Nephron progenitor cell (in vitro differentiated cells): ENCODE data around the gene SEC61A1.

ENCODE experiments used
- DNase-seq: peaks from one replicate; pipeline ENCODE4 v3.0.0; 2021
- H3K27ac Mint-ChIP-seq: 2 replicates; pipeline ENCODE4 v1.8.0; 2021; ENCODE audit warnings: mild to moderate bottlenecking, moderate library complexity, mixed read lengths
- H3K27me3 Mint-ChIP-seq: 2 replicates; pipeline ENCODE4 v1.8.0; 2021; ENCODE audit warnings: mild to moderate bottlenecking, low read depth, mixed read lengths; ENCODE audit not compliant: poor library complexity
- H3K36me3 Mint-ChIP-seq: 2 replicates; pipeline ENCODE4 v1.8.0; 2021; ENCODE audit warnings: low read depth, mixed read lengths
- H3K4me1 Mint-ChIP-seq: 2 replicates; pipeline ENCODE4 v1.8.0; 2021; ENCODE audit warnings: mixed read lengths
- H3K4me3 Mint-ChIP-seq: 2 replicates; pipeline ENCODE4 v1.8.0; 2021; ENCODE audit warnings: mild to moderate bottlenecking, moderate library complexity, mixed read lengths
- H3K9me3 Mint-ChIP-seq: 2 replicates; pipeline ENCODE4 v1.8.0; 2021; ENCODE audit warnings: mild to moderate bottlenecking, moderate library complexity, mixed read lengths
- CTCF ChIP-seq: fragments of 200-600 bp; sonication (generic); IDR thresholded peaks from 2 replicates; pipeline ENCODE4 v1.5.0; 2021; ENCODE audit warnings: antibody characterized with exemption

Gene SEC61A1

GRCh38 chr3:128036119-128036518 is 16.1 kb upstream of the SEC61A1 start:
- H3K27me3 Mint-ChIP-seq: peaks cover 68% of the 10 kb centered on the region
- H3K27ac Mint-ChIP-seq: no peak overlapping the region
- H3K4me1 Mint-ChIP-seq: no peaks in the 10 kb centered on the region
- H3K9me3 Mint-ChIP-seq: no peaks in the 10 kb centered on the region
- DNase-seq: no peak
- TF ChIP-seq CTCF: no peak
- H3K36me3 Mint-ChIP-seq: no peaks in the 10 kb centered on the region
- no peak overlapping the region for H3K4me3 Mint-ChIP-seq

GRCh38 chr3:128040041-128040440 is 12.2 kb upstream of the SEC61A1 start:
- no peak for TF ChIP-seq CTCF
- DNase-seq: no peak
- H3K4me3 Mint-ChIP-seq: no peak overlapping the region
- H3K4me1 Mint-ChIP-seq: no peaks in the 10 kb centered on the region
- H3K27ac Mint-ChIP-seq: no peak overlapping the region
- no peaks in the 10 kb centered on the region for H3K9me3 Mint-ChIP-seq
- no peaks in the 10 kb centered on the region for H3K36me3 Mint-ChIP-seq
- peaks cover 75% of the 10 kb centered on the region for H3K27me3 Mint-ChIP-seq

- no peak overlapping the region for H3K4me3 Mint-ChIP-seq
- H3K9me3 Mint-ChIP-seq: no peaks in the 10 kb centered on the region
- no peak overlapping the region for H3K27ac Mint-ChIP-seq
- peaks cover 75% of the 10 kb centered on the region for H3K27me3 Mint-ChIP-seq
- TF ChIP-seq CTCF: no peak
- H3K4me1 Mint-ChIP-seq: no peaks in the 10 kb centered on the region
- no peaks in the 10 kb centered on the region for H3K36me3 Mint-ChIP-seq
- DNase-seq: no peak
Measured at GRCh38 chr3:128040660-128041059, 11.6 kb upstream of the SEC61A1 start.

- H3K9me3 Mint-ChIP-seq: no peaks in the 10 kb centered on the region
- no peak for DNase-seq
Measured at GRCh38 chr3:128041344-128041743, 10.9 kb upstream of the SEC61A1 start.

GRCh38 chr3:128050597-128050996 is 1.6 kb upstream of the SEC61A1 start:
- DNase-seq: no peak
- H3K27ac Mint-ChIP-seq: no peak overlapping the region
- peaks cover 40% of the 10 kb centered on the region for H3K4me1 Mint-ChIP-seq
- peak overlapping the region; percentile 94 for H3K4me3 Mint-ChIP-seq
- no peak for TF ChIP-seq CTCF
- no peaks in the 10 kb centered on the region for H3K9me3 Mint-ChIP-seq
- H3K27me3 Mint-ChIP-seq: peaks cover 30% of the 10 kb centered on the region
- H3K36me3 Mint-ChIP-seq: peaks cover 11% of the 10 kb centered on the region

More at GRCh38 chr3:128041344-128041743, 10.9 kb upstream of the SEC61A1 start:
- TF ChIP-seq CTCF: no peak
- Mint-ChIP-seq H3K4me3 (no peak overlapping the region), H3K36me3 (no peaks in the 10 kb centered on the region), H3K4me1 (no peaks in the 10 kb centered on the region), H3K27me3 (peaks cover 76% of the 10 kb centered on the region), H3K27ac (no peak overlapping the region)

GRCh38 chr3:128051459-128051836 is 789 bp upstream of the SEC61A1 start:
- peaks cover 19% of the 10 kb centered on the region for H3K36me3 Mint-ChIP-seq
- DNase-seq: no peak
- no peak for TF ChIP-seq CTCF
- H3K27ac Mint-ChIP-seq: peak overlapping the region; percentile 74
- peak overlapping the region; percentile 94 for H3K4me3 Mint-ChIP-seq
- peaks cover 41% of the 10 kb centered on the region for H3K4me1 Mint-ChIP-seq
- H3K27me3 Mint-ChIP-seq: peaks cover 22% of the 10 kb centered on the region
- no peaks in the 10 kb centered on the region for H3K9me3 Mint-ChIP-seq
